HG03108 (cell line): ENCODE data around the gene PKN2.
"Not testable (repeated sequence)": the region's sequence is repeated elsewhere in the genome, so short reads cannot be mapped to it uniquely, and the experiment has no call there.

Source experiments
- ATAC-seq: cut with Tn5 transposase; IDR thresholded peaks from one replicate; pipeline ENCODE4 v1.9.1; 2021; ENCODE audit warnings: moderate library complexity; ENCODE audit not compliant: unreplicated experiment

Gene PKN2

DNA sequence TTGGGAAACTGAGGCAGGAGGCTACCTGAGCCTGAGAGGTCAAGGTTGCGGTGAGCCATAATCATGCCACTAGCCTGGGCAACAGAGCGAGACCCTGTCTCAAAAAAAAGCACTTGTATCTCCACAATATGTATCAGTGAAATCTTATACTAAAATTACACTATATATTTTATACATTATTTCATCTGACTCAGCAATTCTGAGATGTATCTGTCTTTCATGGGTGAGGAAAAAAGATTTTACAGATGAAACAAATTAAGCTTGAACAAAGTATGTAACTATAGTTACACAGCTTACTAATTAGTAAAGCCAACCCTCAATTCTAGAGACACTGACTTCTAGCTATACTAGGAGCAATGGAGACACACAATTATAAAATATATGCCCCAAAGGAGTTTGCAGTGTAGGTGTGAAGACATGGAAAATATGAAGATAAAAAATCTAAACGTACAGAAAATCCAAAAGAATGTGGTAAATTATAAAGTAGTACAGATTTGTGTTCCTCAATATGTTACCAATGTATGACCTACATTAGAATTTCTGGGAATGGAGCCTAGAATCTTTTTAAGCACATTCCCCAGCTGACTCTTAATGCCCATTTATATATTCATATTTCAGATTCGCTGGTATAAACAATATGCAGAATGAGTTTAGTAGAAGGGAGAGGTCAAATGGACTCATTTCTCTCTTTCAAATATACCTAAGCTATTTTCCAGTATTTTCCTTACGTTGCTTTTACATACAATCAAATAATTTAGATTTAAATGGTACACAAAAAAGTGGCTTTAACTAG lies 192.7 kb downstream of the PKN2 start:
- ATAC-seq = no peak

DNA sequence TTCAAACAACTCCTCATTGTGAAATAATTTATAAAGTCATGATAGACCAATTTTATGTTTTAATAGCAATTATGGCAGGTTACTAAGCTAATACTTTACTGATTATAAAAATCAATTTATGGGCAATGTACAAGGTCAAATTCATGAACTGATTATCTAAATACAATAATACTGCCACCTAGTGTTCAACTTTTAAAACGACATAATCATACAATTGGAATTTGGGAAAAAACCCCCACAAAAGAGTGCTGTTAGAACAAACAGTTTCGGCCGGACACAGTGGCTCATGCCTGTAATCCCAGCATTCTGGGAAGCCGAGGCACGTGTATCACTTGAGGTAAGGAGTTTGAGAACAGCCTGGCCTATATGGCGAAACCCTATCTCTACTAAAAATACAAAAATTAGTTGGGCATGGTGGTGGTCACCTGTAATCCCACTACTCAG lies 193.3 kb downstream of the PKN2 start:
- ATAC-seq = no peak

DNA sequence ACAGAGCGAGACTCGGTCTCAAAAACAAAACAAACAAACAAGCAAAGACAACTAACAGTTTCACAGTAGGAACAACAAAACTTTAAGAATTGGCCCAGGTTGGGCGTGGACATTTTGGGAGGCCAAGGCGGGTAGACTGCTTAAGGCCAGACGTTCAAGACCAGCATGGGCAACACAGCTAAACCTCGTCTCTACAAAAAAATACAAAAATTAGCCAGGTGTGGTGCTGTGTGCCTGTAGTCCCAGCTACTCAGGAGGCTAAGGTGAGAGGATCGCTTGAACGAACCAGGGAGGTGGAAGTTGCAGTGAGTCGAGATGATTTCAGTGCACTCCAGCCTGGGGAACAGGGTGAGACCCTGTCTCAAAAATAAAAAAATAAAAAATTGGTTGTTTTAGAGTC lies 193.8 kb downstream of the PKN2 start:
- ATAC-seq = no peak

DNA sequence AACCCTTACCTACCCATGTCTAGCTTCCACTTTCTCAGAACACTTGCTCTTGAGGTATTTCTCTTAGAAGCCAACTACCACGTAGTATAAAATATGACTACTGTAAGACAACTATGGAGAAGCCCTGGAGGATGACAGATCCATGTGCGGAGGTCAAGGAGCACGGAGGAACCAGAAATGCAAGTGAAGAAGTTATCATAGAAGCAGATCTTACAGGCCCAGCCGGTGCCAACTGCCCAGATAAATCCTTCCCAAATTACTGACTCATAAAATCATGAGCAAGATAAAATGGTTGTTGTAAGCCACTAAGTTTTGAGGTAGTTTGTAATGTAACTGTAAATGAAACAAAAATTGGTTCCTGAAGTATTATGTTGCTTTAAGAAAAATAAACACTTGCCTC lies 194.7 kb downstream of the PKN2 start:
- no peak for ATAC-seq

DNA sequence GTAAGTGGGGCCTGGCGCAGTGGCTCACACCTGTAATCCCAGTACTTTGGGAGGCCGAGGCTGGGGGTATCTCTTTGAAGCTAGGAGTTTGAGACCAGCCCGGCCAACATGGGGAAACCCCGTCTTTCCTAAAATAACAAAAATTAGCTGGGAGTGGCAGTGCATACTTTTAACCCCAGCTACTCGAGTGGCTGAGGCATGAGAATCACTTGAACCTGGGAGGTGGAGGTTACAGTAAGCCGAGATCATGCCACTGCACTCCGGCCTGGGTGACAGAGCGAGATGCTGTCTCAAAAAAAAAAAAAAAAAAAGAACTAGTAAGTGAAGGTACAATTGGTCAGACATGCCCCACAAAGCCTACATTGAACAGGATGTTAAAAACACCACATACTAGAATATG lies 196.6 kb downstream of the PKN2 start:
- ATAC-seq = not testable (repeated sequence)

DNA sequence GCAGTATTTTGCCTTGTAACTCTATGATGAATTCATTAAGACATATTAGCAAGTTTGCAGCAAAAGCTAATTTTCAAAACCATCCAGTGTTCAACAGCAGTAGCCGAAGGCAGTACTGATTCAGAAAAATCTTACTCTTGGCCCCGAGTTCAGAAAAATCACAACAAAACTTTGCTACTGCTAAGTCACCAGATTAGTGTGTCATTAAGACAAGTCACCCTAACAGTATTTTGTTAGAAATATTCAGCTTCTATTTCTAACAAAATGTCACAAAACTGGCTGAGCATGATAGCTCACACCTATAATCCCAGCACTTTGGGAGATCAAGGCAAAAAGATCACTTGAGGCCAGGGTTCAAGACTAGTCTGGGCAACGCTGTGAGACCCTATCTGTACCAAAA lies 199.1 kb downstream of the PKN2 start:
- ATAC-seq = no peak
